K562 (cell line): ENCODE measurements around the gene LRP10. TPM values are rescaled to one million over a fixed set of nuclear protein-coding genes. Genes with fewer than 3 reads are reported as not detected.
A peak's percentile ranks its signal among the peaks of the same experiment; 100 is the strongest.

Experiments used
- ATAC-seq: fragments of 200-7000 bp; cut with Tn5 transposase; 3 replicates; pipeline ENCODE4 v1.9.1; 2020; ENCODE audit warnings: moderate library complexity
- BruUV-seq: library from RNA; stranded (reverse); fragments of 400-500 nt; replicated peaks from 2 replicates; lab custom pipeline; 2021; lab: Mats Ljungman, UMichigan
- CTCF ChIA-PET: fragments of 300-600 bp; formaldehyde crosslinking; extraction: SDS; loops from one replicate; lab custom pipeline; 2021; ENCODE audit warnings: low intra/inter-chr PET ratio; lab: Yijun Ruan, JAX
- POLR2A ChIA-PET: fragments of 300-600, 350-650 bp; sonication (Branson Sonifier 250); formaldehyde crosslinking; extraction: SDS; loops from one replicate; lab custom pipeline; 2021; ENCODE audit warnings: antibody characterized with exemption, inconsistent platforms; lab: Yijun Ruan, JAX
- DNase-seq, 4 experiments: peaks; one replicate each; pipeline versions ENCODE4 v3.0.0 to v3.0.0-alpha.2; 2011 to 2018; ENCODE audit warnings: low spot score in 3 of 4, mixed read lengths in 3 of 4; ENCODE audit errors: extremely low read depth in 1 of 4
- FAIRE-seq: peaks from 2 replicates; lab custom pipeline; 2011; peaks lifted over from hg19 to GRCh38; lab: Jason Lieb, UNC
- H2AFZ ChIP-seq: 2 replicates; pipeline ENCODE4 v1.6.0; 2011; ENCODE audit warnings: low read depth, low read length, control low read depth, inconsistent platforms
- H3K27ac ChIP-seq: fragments of 200-600 bp; 3 replicates; pipeline ENCODE4 v1.8.0; 2011; ENCODE audit warnings: low read depth, mild to moderate bottlenecking, control low read depth, inconsistent platforms, low read length, moderate library complexity, mixed read lengths; ENCODE audit errors: extremely low read depth
- H3K27me3 ChIP-seq, 2 experiments: fragments of 300-600 bp in 1 of 2; 2 replicates in 1 of 2; 3 replicates in 1 of 2; pipeline versions ENCODE4 v1.6.0 to v1.8.0; 2011; ENCODE audit warnings: inconsistent platforms in 2 of 2, low read length in 2 of 2, mild to moderate bottlenecking in 1 of 2, mixed read lengths in 1 of 2, moderate library complexity in 1 of 2; ENCODE audit not compliant: control insufficient read depth in 2 of 2, insufficient read depth in 2 of 2
- H3K36me3 ChIP-seq: fragments of 300-600 bp; 3 replicates; pipeline ENCODE4 v1.8.0; 2011; ENCODE audit warnings: mild to moderate bottlenecking, low read length, inconsistent platforms; ENCODE audit not compliant: control insufficient read depth, insufficient read depth
- H3K4me1 ChIP-seq, 2 experiments: fragments of 200-600 bp in 1 of 2; replicated peaks in 1 of 2; 2 replicates in 1 of 2; 3 replicates in 1 of 2; pipeline versions ENCODE4 v1.5.1 to v1.8.0; 2011; ENCODE audit warnings: inconsistent platforms in 2 of 2, low read length in 2 of 2, mild to moderate bottlenecking in 1 of 2, mixed read lengths in 1 of 2, moderate library complexity in 1 of 2; ENCODE audit not compliant: control insufficient read depth in 2 of 2, insufficient read depth in 2 of 2
- H3K4me2 ChIP-seq: 2 replicates; pipeline ENCODE4 v1.6.1; 2011; ENCODE audit warnings: low read length, control low read depth, inconsistent platforms, mixed read lengths; ENCODE audit not compliant: insufficient read depth
- H3K4me3 ChIP-seq: fragments of 200-600 bp; sonication (generic), shearing (Covaris generic); 2 replicates; pipeline ENCODE4 v1.5.1; 2016; ENCODE audit warnings: control low read depth, inconsistent platforms
- H3K79me2 ChIP-seq: fragments of 200-600 bp; 3 replicates; pipeline ENCODE4 v1.8.0; 2011; ENCODE audit warnings: low read length, inconsistent platforms; ENCODE audit not compliant: control insufficient read depth, insufficient read depth
- H3K9ac ChIP-seq, 2 experiments: 2 replicates each; pipeline versions ENCODE4 v1.6.0 to v1.6.1; 2011; ENCODE audit warnings: low read depth in 2 of 2, low read length in 2 of 2, control low read depth in 1 of 2, inconsistent platforms in 1 of 2, mild to moderate bottlenecking in 1 of 2, mixed read lengths in 1 of 2; ENCODE audit not compliant: insufficient read depth in 1 of 2
- H3K9me1 ChIP-seq: one replicate; pipeline ENCODE4 v1.6.0; 2011; ENCODE audit warnings: inconsistent platforms, mild to moderate bottlenecking, low read length, moderate library complexity; ENCODE audit not compliant: control insufficient read depth, insufficient read depth
- H3K9me3 ChIP-seq: replicated peaks from 2 replicates; pipeline ENCODE4 v1.5.1; 2011; ENCODE audit warnings: low read depth, low read length, inconsistent platforms; ENCODE audit not compliant: control insufficient read depth, insufficient read depth
- H4K20me1 ChIP-seq: replicated peaks from 2 replicates; pipeline ENCODE4 v1.6.1; 2011; ENCODE audit warnings: low read length, inconsistent platforms, mixed read lengths; ENCODE audit not compliant: control insufficient read depth, insufficient read depth
- PHF21A ChIP-seq: fragments of 450-650 bp; IDR thresholded peaks from 2 replicates; pipeline ENCODE4 v1.6.1; 2017; ENCODE audit warnings: low read depth, borderline replicate concordance
- PRDM10 ChIP-seq: fragments of 450-650 bp; IDR thresholded peaks from 2 replicates; pipeline ENCODE4 v1.6.1; 2018; ENCODE audit not compliant: partially characterized antibody
- REST ChIP-seq, 2 experiments: fragments of 450-650 bp; formaldehyde crosslinking in 1 of 2; IDR thresholded peaks; 2 replicates each; pipeline versions ENCODE4 v1.4.0 to v1.6.1; 2014 to 2020; ENCODE audit warnings: mild to moderate bottlenecking in 2 of 2, borderline replicate concordance in 1 of 2, low read depth in 1 of 2
- XRCC5 ChIP-seq: fragments of 200-400 bp; formaldehyde crosslinking; IDR thresholded peaks from 2 replicates; pipeline ENCODE4 v1.6.1; 2017; ENCODE audit warnings: low read depth, mild to moderate bottlenecking, low read length
- ZFX ChIP-seq: sonication (generic); formaldehyde crosslinking; IDR thresholded peaks from 2 replicates; pipeline ENCODE4 v1.8.0; 2022; ENCODE audit warnings: mild to moderate bottlenecking, missing genetic modification reagents, moderate library complexity
- ZNF174 ChIP-seq: fragments of 250-450 bp; sonication (Bioruptor Pico); IDR thresholded peaks from 2 replicates; pipeline ENCODE4 v1.4.0; 2020; ENCODE audit warnings: mild to moderate bottlenecking
- ZNF445 ChIP-seq: fragments of 250-450 bp; sonication (Bioruptor Pico); IDR thresholded peaks from 2 replicates; pipeline ENCODE4 v1.4.0; 2020; ENCODE audit warnings: low read depth, mild to moderate bottlenecking, moderate library complexity
- ZNF507 ChIP-seq: conservative IDR thresholded peaks from 2 replicates; pipeline ENCODE4 v1.6.1; 2017; ENCODE audit warnings: missing genetic modification characterization, missing compliant biosample characterization
- WGBS: fragments of 100-300 bp; shearing (Covaris generic); methylation state at CpG from one replicate; pipeline ENCODE4 v1.1.6; 2016; ENCODE audit warnings: low coverage, mixed read lengths; ENCODE audit not compliant: insufficient coverage; ENCODE audit errors: missing lambda C conversion rate; 5-methylcytosine and 5-hydroxymethylcytosine counted together
- in situ Hi-C: fragments of 300-500 bp; cut with MboI; formaldehyde crosslinking; loops from 4 replicates; pipeline ENCODE4 v1.15.0; 2018; ENCODE audit warnings: inconsistent platforms, mixed read lengths
- intact Hi-C: fragments of 100-400 bp; cut with micrococcal nuclease; formaldehyde crosslinking; loops from 2 replicates; pipeline ENCODE4 v1.14.2; 2022
- polyA plus RNA-seq, 8 experiments: library from polyadenylated mRNA; depleted of rRNA in 4 of 8; stranded (reverse) in 5 of 8; unstranded in 3 of 8; fragments of >200 nt; fragmentation: Nextera tagmentation in 2 of 8; fragmentation: Illumina TruSeq in 1 of 8; extraction: Ambion mirVana in 2 of 8; extraction: Trizol in 1 of 8; gene quantifications; 2 replicates each; pipeline versions ENCODE4 v1.2.1 to v1.2.3, GENCODE V29; 2011 to 2014; ENCODE audit warnings: inconsistent platforms in 1 of 8, missing spikeins in 1 of 8
- total RNA-seq, 7 experiments: library from RNA; depleted of rRNA in 6 of 7; stranded (reverse); fragments of >200 nt in 6 of 7; fragmentation: Illumina TruSeq in 2 of 7; extraction: Trizol in 2 of 7; gene quantifications; 2 replicates each; pipeline versions ENCODE4 v1.2.1 to v1.2.3, GENCODE V29; 2011 to 2021; ENCODE audit warnings: low replicate concordance in 1 of 7

Gene LRP10
- total and polyA plus RNA-seq, 9 of the 15 experiments (the other 6 are each of a cell fraction or from before 2014, with no cell fraction given), result 1.3 to 45.5 (median 10.9) TPM

GRCh38 chr14:22929104-22929960, 57.8 kb downstream of the LRP10 start, which contains the start of gene PRMT5:
Gene PRMT5, minus strand, starts transcription at chr14:22929376. Its CDS starts 15 bp downstream, at chr14:22929361.
- FAIRE-seq (peak; percentile 99), ATAC-seq (peak; percentile 96), DNase-seq (peak; percentile 94 to 99 (median 96))
- in situ Hi-C loops (no loop called here), intact Hi-C loops (loop anchor here (1.0 to 2.0 kb wide), 3 partner anchors 27 to 129 kb away; partner anchors contain the start of gene HAUS4)
- no peaks in the 10 kb centered on the region for H4K20me1 ChIP-seq
- H3K9me3 ChIP-seq, result no peaks in the 10 kb centered on the region
- peak within 1 kb of the TSS; percentile 88 for H3K27ac ChIP-seq
- WGBS, result under 1% methylated on average over 51 of the region's 51 CpGs
- BruUV-seq, result no TSS peak
- no peaks in the 10 kb centered on the region for H3K9me1 ChIP-seq
- H3K4me1 ChIP-seq, result peaks cover 5 to 14% of the 10 kb centered on the region in 2 experiments; a peak in 3 of 5 replicates
- H3K4me3 ChIP-seq, result peak within 1 kb of the TSS; percentile 80
- peak within 1 kb of the TSS; percentile 92 for H2AFZ ChIP-seq
- ChIA-PET CTCF (interaction anchor here (1.3 to 2.8 kb wide), 2 partner anchors 54 to 129 kb away, joined by 6 to 21 read pairs; partner anchors contain the start of gene AJUBA), POLR2A (interaction anchor here (0.6 to 6.2 kb wide), 23 partner anchors 9 to 392 kb away, joined by 3 to 62 read pairs (median 4); partner anchors contain the start of genes AJUBA, CDH24, HAUS4 and PABPN1)
- peaks cover 38% of the 10 kb centered on the region for H3K79me2 ChIP-seq
- H3K27me3 ChIP-seq, result no peaks in the 10 kb centered on the region
- peaks cover 39% of the 10 kb centered on the region for H3K36me3 ChIP-seq
- peak within 1 kb of the TSS; percentile 93 to 99 for H3K9ac ChIP-seq
- peak within 1 kb of the TSS; percentile 93 for H3K4me2 ChIP-seq
- TF ChIP-seq REST (IDR thresholded peaks at IDR 0.05; ENCODE audit: borderline replicate concordance), result no peak
- 0 out of 2 replicates have a peak, but pooled peaks have one; percentile 24 for TF ChIP-seq REST (CRISPR knock-in tag; IDR thresholded peaks at IDR 0.05; ENCODE audit: low read depth)
- TF ChIP-seq ZNF445 (CRISPR knock-in tag), result no peak
- TF ChIP-seq ZNF174 (CRISPR knock-in tag), result no peak
- no peak for TF ChIP-seq PHF21A
- TF ChIP-seq PRDM10, result peak; percentile 0
- no peak for TF ChIP-seq ZFX (CRISPR knock-in tag)
- TF ChIP-seq ZNF507, result no peak
- peak; percentile 71 for TF ChIP-seq XRCC5
